Measurements from ENCODE around the gene GOLGB1. TPM values are rescaled to one million over a fixed set of nuclear protein-coding genes. Genes with fewer than 3 reads are reported as not detected.
"Not testable (repeated sequence)": the region's sequence is repeated elsewhere in the genome, so short reads cannot be mapped to it uniquely, and the experiment has no call there.

GOLGB1 gene
- total RNA-seq, 1 experiment from 2014 or later = 20.5 TPM

DNA sequence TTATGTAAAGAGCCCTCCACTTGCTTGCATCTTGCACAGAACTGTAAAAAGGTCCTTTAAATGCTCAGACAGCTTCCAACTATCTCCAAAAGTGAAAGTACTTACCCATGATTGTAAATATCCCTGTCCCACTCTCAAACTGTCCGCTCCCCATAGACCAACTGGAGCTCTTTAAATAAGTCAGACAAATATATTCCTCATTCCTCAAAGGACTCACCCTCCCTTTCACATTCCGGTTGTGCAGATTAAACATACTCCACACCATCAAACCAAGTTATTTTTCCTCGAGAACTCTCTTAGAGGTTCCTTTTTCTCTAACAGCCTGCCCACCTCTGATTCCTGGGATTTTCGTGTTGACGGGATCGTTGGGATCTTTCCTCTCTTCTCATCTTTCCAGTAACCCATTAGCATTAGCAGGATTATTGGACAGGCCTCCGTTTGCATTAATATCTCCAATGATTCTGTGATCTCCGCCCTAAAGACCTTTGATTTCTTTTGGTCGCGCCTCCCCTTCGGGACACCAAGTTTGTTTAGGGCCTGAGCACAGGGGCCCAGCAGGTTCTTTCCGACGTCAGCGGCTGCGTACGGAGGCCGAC, 763 bp downstream of the GOLGB1 start:
- DNase-seq (ENCODE audit: low read depth) = no peak

DNA sequence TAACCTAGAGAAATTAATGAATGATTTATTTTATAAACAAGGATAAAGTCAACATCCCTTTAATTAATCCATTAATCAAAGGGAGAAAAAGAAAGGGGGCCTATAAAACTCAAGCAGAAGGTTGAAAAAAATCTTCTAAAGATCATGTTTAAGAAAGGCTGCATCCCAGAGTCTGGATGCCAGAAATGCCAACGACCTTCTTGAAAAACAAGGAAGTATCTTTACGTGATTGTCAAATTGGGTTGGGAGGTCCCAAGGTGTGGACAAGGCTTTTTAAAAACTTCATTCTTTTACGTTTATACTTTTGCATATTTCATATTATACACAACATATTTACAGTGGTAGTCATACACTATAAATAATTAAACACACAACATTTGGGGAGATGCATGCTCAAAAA, 1.6 kb downstream of the GOLGB1 start:
- DNase-seq (ENCODE audit: low read depth) = no peak

DNA sequence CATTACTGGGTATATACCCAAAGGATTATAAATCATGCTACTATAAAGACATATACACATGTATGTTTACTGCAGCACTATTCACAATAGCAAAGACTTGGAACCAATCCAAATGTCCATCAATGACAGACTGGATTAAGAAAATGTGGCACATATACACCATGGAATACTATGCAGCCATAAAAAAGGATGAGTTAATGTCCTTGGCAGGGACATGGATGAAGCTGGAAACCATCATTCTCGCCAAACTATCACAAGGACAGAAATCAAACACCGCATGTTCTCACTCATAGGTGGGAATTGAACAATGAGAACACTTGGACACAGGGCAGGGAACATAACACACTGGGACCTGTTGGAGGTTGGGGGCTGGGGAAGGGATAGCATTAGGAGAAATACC, 6.4 kb downstream of the GOLGB1 start:
- DNase-seq (ENCODE audit: low read depth) = not testable (repeated sequence)

DNA sequence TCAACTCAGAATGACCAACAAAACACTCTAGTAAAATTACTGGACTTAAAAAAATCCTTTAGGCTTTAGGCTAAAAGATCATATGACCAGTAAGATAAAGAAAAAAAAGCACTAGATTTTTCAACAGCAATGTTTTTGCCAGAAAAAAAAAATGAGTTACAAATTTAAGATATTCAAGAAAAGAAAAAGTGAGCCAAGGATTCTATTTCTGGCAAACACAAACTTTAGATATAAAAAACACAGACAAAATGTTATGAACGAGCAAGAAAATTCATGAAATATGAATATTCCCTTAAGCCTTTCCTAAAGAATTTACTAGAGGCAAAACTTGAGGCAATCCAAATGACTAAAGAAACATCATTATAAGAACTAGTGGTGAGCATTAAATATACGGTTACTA, 8.6 kb downstream of the GOLGB1 start:
- DNase-seq (ENCODE audit: low read depth) = no peak

DNA sequence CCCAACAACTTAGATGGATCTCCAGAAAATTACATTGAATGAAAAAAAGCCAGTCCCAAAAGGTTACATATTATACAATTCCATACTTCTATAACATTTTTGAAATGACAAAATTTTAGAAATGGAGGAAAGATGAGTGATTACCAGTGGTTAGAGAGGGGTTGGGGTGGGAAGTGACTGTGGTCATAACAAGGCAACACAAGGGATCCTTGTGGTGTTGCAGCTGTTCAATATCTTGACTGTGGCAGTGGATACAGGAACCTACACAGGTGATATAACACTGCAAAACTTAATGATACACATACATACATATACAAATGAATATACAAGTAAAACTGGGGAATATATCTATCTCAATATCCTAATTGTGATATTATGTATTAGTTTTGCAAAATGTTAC, 9.6 kb downstream of the GOLGB1 start:
- DNase-seq (ENCODE audit: low read depth) = no peak

DNA sequence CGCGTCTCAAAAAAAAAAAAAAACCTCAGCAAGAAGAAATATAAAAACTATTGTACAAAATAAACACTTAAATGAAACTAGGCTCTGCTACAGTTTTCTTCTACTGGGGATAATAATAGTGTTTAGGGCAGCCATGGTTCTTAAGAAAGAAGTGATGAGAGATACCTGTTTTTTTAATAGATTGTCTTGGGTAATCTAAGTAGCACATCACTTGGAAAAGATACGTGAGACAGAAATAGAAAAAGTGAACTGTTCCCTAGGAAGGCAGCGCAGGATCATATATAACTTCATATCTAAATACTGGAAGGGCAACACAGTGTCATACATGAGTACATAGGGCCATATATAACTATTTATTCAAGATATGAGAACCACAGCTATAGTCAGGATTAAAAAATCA, 11.9 kb downstream of the GOLGB1 start:
- DNase-seq (ENCODE audit: low read depth) = no peak

DNA sequence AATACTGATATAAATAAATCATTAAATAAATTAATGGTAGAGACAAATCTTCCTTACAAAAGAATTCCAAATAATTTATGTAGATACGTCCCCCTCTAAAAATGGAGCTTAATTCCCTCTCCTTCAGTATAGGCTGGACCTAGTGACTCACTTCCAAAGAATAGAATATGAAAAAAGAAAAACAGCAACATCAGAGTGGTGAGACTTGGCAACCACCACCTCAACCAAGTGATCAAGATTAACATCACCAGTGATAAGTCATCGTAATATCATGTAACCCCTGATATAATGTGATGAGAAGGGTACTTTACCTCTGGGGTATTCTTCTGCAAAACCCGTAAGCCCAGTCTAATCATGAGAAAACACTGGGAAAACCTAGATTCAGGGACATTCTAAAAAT, 13.4 kb downstream of the GOLGB1 start:
- peak; percentile 20 for DNase-seq (ENCODE audit: low read depth)

DNA sequence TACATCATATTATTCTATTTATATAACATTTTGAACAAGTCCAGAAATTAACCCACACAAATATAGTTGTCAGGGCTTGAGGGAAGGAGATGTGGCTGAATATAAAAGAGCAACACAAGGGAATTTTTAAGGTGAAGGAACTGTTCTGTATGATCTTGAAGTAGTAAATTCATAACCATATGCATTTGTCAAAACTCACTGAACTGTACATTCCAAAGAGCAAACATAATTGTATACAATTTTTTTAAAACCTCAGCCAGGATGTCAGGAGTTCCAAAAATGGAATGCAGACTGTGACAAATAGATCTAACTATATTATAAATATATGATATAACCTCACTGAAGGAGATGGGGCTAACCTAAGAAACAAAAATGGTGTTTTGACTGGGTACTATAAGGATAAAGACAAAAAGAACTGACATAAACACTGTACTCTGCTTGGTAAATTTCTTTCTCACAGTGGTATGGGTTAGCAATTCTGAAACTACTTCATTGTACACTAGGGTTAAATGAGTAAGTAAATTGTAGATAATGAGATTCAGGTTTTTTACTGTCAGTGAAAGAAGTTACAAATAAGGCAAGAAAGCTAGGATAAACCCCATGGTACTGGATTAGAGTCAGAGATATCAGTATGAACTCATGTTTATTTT, 14.4 kb downstream of the GOLGB1 start:
- no peak for DNase-seq (ENCODE audit: low read depth)

DNA sequence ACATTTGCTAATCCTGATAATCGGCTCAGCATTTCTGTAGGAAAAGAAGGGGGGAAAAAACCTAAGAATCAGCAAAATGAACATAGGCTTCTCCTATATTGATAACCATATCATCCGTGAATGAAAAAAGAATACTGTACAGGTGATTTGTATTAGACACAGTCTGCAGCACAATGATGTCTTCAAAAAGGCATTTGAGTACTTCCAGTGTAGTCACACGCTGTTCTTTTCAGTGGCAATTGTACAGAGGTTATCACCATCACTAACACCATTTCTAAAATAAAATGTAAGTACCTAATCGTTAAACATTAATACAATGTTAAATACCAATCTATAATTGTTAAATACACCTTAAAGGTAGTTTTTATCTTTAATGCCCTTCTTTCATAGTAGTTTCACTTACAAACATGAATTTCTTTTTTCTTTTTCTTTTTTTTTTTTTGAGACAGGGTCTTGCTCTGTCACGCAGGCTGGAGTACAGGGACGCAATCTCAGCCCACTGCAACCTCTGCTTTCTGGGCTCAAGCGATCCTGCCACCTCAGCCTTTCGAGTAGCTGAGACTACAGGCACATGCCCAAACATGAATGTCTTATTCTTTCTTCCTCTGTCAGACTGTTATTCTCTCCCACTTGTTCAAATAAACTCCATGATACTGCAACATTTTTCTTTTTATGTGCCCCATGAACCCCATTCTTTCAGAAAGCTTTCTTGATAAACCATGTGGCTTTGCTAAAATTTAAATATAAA, 18.4 kb downstream of the GOLGB1 start:
- no peak for DNase-seq (ENCODE audit: low read depth)

DNA sequence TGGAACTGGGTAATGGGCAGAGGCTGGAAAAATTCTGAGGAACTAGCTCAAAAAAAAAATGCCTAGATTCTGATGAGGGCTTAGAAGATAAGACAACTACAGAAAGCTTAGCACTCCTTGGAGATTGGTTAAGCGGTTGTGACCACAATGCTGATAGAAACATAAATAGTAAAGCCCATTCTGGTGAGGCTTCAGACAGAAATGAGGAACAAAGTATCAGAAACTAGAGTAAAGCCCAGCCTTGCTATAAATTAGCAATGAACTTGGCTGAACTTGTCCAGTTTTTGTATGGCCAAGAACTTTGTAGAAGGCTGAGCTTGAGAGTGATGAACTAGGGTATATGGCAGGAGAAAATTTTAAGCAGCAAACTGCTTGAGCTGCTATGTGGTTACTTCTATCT, 25.4 kb downstream of the GOLGB1 start:
- DNase-seq (ENCODE audit: low read depth) = no peak

DNA sequence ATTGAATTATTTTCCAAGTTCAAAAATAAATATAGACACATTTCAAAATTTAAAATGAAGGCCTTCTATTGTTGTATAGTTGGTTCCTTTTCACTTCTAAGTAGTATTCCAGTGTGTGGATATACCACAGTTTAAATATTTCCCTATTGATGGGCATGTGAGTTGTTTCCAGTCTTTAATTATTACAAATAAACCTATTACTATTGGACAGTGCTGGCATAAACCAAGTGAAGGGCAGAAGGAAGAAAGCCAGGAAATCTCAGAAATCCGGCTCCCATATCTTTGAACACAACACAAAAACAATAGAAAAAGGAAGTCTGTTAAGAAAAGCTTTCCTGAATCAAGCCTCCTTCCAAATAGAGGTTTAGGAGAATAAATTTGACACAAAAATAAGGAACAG, 26.1 kb downstream of the GOLGB1 start:
- DNase-seq (ENCODE audit: low read depth) = no peak

DNA sequence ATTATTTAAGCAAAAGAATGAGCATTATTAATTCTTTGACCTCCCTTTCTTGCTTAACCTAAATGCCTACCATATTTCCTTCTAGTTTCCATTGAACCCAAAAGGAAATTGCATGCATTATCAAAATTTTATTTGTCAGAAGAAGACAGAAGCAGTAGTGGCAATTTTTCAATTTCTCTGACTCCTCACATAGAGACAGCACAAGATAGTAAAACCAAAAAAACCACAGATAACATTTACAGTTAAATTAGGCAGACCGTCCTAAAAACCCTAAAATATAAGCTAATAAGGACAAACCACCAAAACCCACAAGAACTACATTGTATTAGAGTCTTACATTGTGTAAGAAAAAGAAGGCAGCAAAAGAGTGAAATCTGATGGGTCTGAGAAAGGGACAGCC, 27.1 kb downstream of the GOLGB1 start:
- DNase-seq (ENCODE audit: low read depth) = no peak

DNA sequence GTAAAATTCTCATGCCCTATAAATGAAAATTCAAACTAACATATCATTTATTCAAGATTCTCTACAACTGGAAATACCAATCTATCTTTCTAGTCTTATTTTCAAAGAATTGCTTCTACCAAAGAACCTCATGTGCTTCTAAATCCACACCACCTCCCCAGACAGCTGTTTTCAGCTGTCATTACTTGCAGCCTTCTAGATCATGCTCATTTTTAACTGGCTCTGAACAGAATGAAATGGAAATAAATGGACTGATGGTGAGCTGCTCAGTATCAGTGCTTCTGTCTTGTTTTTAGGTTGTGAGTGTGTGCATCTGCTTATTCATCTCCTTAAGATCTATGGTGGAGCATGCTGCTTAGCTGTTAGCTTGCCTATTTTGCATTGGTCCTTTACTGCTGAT, 29.4 kb downstream of the GOLGB1 start:
- DNase-seq (ENCODE audit: low read depth) = no peak

DNA sequence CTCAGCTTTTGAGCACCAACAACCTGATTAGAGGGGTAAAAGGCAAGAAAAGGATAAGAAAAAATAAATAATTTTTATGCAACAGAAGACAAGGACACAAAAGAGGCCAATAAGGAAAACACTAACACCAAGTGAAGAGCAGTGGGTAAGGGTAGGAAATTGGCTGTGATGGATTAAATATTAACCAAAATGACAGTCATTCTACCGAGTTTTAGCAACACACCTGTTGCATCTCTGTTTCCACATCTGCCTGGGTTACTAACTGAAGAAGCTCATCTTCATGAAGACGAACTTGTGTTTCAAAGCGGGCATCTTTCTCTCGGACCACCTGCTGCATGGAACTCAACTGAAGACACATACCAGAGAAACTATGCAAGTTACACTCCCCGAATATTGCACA, 30.1 kb downstream of the GOLGB1 start:
- DNase-seq (ENCODE audit: low read depth) = no peak

DNA sequence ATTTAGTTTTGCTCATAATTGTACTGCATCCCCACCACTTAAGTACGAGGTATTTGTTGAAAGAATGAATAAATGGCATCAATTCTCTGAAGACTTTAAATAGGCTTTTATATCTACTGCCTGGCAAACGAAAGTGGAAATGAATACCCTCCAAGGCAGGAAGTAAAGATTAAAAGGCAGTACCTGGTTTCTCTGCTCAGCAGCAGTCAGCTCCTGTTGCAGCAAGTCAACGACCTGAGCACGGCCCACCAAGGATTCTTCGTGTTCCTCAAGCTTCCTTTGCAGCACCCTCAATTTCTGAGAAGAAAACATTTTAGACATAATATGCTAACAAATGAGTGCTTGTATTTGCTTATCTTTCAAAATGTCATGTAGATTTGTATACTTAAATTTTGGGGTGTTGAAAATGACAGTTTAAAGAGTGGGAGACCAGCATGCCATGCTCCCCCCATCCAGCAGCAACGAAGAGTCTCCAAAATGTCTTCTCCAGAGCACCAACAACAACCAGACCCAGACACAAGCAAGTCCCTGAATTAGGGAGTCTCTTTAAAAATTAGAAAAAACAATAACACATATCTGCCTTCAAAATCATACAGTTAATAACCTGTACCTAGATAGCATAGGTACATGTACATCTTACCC, 31.2 kb downstream of the GOLGB1 start:
- no peak for DNase-seq (ENCODE audit: low read depth)

DNA sequence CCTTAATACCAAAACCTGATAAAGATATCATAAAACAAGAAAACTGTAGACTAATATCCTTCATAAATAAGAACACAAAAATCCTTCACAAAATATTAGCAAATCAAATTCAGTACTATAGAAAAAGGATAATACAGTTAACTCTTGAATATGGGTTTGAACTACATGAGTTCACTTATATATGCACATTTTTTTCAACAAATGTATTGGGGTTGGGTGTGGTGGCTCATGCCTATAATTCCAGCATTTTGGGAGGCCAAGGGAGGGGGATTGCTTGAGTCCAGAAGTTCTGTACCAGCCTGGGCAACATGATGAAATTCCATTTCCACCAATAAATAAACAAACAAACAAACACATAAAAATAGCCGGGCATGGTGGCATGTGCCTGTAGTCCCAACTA, 39.2 kb downstream of the GOLGB1 start:
- DNase-seq (ENCODE audit: low read depth) = no peak

DNA sequence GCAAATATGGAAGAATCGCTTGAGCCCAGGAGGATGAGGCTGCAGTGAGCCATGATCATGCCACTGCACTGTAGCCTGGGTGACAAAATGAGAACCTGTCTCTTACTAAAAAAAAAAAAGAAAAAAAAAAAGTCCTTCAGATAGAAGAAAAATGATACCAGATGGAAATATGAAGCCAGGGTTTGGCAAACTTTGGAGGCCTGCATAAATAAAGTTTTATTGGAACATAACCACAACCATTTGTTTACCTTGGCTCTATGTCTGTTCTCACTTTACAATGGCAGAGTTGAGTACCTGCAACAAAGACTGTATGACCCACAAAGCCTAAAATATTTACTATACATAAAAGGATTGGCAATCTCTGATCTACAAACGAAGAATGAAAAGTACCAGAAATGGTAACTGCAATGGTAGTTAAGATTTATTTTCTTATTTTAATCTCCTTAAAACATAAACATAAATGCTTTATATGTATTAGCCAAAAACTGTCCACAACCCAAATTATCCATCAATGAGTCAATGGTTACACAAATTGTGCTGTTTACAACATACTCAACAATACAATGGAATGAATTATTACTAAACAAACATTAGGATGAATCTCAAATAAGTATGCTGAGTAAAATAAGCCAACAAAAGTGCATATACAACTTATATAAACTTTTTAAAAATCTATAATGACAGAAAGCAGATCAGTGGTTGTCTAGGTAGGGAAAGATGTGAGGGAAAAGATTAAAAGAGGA, 41.8 kb downstream of the GOLGB1 start:
- peak; percentile 13 for DNase-seq (ENCODE audit: low read depth)

DNA sequence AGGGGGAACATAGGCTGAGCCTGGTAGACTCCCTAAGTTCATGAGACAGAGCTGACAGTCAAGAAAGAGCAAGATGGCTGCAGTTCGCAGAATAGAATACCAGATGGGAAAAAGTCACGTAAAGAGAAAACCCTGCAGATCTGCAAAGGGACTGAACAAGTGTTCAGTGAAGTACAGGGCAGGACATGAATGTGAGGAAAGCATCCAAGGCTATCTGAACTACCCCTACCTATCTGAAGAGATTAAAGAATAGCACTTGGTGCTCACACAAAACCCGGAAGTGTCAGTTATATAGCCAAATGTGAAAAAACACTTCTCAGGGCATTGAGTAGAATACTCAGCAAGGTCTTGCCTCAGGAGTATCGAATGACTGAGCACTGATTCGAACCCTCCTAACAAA, 44.0 kb downstream of the GOLGB1 start:
- DNase-seq (ENCODE audit: low read depth) = no peak

DNA sequence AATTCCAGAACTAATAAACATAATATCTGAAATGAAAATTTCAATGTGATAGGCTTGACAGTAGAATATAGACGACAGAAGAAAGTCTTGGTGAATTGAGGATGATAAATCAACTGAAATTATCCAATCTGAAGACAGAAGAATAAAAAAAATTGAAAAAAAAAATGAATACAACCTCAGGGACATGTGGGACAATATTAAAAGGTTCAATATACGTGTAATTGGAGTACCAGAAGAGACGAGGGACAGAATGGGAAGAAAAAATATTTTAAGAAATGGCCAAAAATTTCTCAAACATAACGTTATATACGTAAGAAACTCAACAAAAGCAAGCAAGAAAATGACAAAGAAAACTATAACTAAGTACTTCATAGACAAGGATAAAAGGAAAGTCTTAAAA, 45.6 kb downstream of the GOLGB1 start:
- DNase-seq (ENCODE audit: low read depth) = no peak

DNA sequence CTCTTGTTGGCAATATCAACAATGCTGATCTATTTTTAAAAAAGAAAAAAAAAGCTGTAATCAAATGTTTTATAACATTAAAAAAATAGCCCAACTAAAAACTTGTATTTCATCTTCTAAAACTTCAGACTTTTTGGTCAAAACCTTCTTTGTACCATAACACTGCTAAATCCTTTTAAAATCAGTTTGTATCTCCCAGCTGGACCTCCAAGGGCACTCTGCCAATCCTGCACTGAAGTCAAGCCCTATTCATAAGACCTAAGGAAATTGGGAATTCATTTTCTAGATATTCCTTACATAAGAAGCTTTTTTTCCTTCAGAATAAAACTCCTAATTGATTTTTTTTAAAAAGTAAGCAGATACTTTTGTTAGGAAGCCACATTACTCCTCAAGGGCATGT, 50.6 kb downstream of the GOLGB1 start:
- DNase-seq (ENCODE audit: low read depth) = no peak

DNA sequence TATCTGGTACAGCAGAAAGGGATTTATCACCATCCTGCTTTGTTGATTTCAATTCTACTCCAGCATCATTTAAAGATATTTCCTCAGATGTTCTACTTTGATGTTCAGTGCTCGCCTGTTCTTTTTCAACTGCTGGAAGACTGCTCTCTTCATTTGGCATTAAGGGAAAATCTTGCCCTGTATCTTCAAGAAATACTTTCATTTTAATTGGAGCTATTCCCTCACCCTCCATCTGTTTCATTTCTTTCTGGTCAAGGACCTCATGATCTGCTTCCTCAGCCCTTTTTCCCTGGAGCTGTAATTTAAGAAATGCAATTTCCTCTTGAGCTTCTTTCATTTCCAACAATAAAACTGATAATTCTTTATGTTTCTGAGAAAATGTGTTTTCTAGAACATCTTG, 51.1 kb downstream of the GOLGB1 start:
- DNase-seq (ENCODE audit: low read depth) = no peak

DNA sequence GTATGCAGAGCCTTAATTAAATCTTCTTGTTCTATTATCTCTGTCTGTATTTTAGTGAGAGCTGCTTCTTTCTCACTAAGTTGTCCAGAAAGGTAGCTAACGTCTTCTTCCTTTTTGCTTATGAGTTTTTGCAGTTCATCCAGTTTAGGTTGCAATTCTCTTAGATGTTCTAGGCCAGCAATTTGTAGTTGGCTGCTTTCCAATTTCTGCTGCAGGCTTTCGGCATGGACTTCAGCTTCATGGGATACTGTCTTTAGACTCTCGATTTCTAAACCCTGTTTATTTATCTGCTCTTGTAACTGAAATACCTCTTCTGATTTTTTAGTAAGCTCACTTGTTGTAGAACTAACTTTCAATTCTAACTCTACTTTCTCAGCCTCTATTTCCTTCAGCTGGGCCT, 53.4 kb downstream of the GOLGB1 start:
- DNase-seq (ENCODE audit: low read depth) = no peak
